Thyroid gland (tissue), 4 donors: ENCODE results near the gene AVPR1B. TPM values are rescaled to one million over a fixed set of nuclear protein-coding genes. Genes with fewer than 3 reads are reported as not detected.

Experiments used
- DNase-seq, 2 donors: peaks; one replicate each; pipeline ENCODE4 v3.0.0-alpha.2; 2019
- H3K27ac ChIP-seq, 3 donors: fragments of 200-600 bp; sonication (generic); 1 replicate in 2 of 3; 2 replicates in 1 of 3; pipeline ENCODE4 v1.5.1; 2016 to 2019; ENCODE audit warnings: mild to moderate bottlenecking in 1 of 3, moderate library complexity in 1 of 3
- H3K27me3 ChIP-seq: fragments of 200-600 bp; sonication (generic); one replicate; pipeline ENCODE4 v1.5.1; 2019
- H3K36me3 ChIP-seq, 2 donors: fragments of 200-600 bp; sonication (generic); one replicate each; pipeline ENCODE4 v1.5.1; 2016 to 2019
- H3K4me1 ChIP-seq, 2 donors: fragments of 200-600 bp; sonication (generic); one replicate each; pipeline ENCODE4 v1.5.1; 2017 to 2019
- H3K4me3 ChIP-seq, 3 donors: fragments of 200-600 bp; sonication (generic); replicated peaks in 1 of 3; 1 replicate in 2 of 3; 2 replicates in 1 of 3; pipeline ENCODE4 v1.5.1; 2016; ENCODE audit warnings: mild to moderate bottlenecking in 1 of 3
- H3K9me3 ChIP-seq: fragments of 200-600 bp; sonication (generic); one replicate; pipeline ENCODE4 v1.5.1; 2017
- CTCF ChIP-seq, 6 experiments: fragments of 200-600 bp in 3 of 6; fragments of 450-650 bp in 3 of 6; sonication (generic) in 3 of 6; IDR thresholded peaks; one replicate each; pipeline ENCODE4 v1.5.1; 2016 to 2019; ENCODE audit warnings: antibody characterized with exemption in 6 of 6, mild to moderate bottlenecking in 2 of 6, inconsistent platforms in 1 of 6, moderate library complexity in 1 of 6
- POLR2A ChIP-seq, 2 donors: fragments of 450-650 bp; IDR thresholded peaks; one replicate each; pipeline ENCODE4 v1.6.1; 2017; ENCODE audit warnings: antibody characterized with exemption in 2 of 2, mild to moderate bottlenecking in 2 of 2, moderate library complexity in 1 of 2
- WGBS, 2 donors: methylation state at CpG; one replicate each; pipeline ENCODE4 v1.1.5; 2017; 5-methylcytosine and 5-hydroxymethylcytosine counted together
- intact Hi-C: fragments of 100-400 bp; cut with DNase I; formaldehyde crosslinking; loops from one replicate; pipeline ENCODE4 v1.15.1; 2023
- total RNA-seq, 4 donors: library from RNA; depleted of rRNA; stranded (reverse); fragments of >200 nt; gene quantifications; one replicate each; pipeline ENCODE4 v1.2.3, GENCODE V29; 2016

AVPR1B gene
- total RNA-seq, 4 donors from 2014 or later: 0.11 to 0.68 (median 0.38) TPM; not detected in 1

- Histone ChIP-seq H3K36me3 (no peaks in the 10 kb centered on the region), H3K9me3 (no peaks in the 10 kb centered on the region), H3K27ac (no peak overlapping the region), H3K27me3 (no peaks in the 10 kb centered on the region), H3K4me3 (no peak overlapping the region), H3K4me1 (no peaks in the 10 kb centered on the region)
- intact Hi-C loops: no loop called here
- TF ChIP-seq CTCF (IDR thresholded peaks at IDR 0.05) (no peak), POLR2A (IDR thresholded peaks at IDR 0.05) (no peak)
- 73 to 87% methylated on average over 1 of the region's 1 CpG for WGBS, 2 donors
- no peak for DNase-seq
Observed at GRCh38 chr1:206079135-206079534, 38.1 kb downstream of the AVPR1B start.

GRCh38 chr1:206075786-206076755 lies 41.1 kb downstream of the AVPR1B start:
- DNase-seq: peak; percentile 25 to 46
- Histone ChIP-seq H3K4me1 (no peaks in the 10 kb centered on the region), H3K4me3 (no peak overlapping the region), H3K27me3 (no peaks in the 10 kb centered on the region), H3K36me3 (no peaks in the 10 kb centered on the region), H3K27ac (no peak overlapping the region), H3K9me3 (no peaks in the 10 kb centered on the region)
- 73 to 82% methylated on average over 11 of the region's 11 CpGs for WGBS, 2 donors
- intact Hi-C loops: no loop called here
- no peak for TF ChIP-seq CTCF (IDR thresholded peaks at IDR 0.05)
- no peak for TF ChIP-seq POLR2A (IDR thresholded peaks at IDR 0.05)

DNA sequence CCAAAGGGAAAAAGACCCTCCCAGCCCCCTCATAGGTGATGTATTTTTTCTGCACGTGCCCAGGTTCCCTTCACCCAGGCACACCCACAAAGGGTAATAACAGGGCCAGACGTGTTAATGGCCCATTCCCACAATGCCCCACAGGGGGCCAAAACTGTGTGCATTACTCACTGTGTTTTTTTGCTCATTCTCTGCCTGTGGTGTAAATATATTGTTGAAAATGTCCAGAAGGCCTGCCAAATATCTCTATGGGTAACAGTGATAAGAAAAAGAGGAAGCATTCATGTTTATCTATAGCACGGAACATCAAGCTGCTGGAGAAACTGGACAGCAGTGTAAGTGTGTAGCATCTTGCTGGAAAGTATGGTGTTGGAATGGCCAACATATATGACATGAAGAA lies 42.3 kb downstream of the AVPR1B start:
- Histone ChIP-seq H3K4me1 (no peaks in the 10 kb centered on the region), H3K27me3 (no peaks in the 10 kb centered on the region), H3K27ac (no peak overlapping the region), H3K36me3 (no peaks in the 10 kb centered on the region), H3K9me3 (no peaks in the 10 kb centered on the region), H3K4me3 (no peak overlapping the region)
- DNase-seq: no peak
- intact Hi-C loops: no loop called here
- WGBS, 2 donors: 60 to 84% methylated on average over 3 of the region's 3 CpGs
- TF ChIP-seq POLR2A (IDR thresholded peaks at IDR 0.05) (no peak), CTCF (IDR thresholded peaks at IDR 0.05) (no peak)

- H3K4me3 ChIP-seq: no peak overlapping the region
- 81 to 93% methylated on average over 9 of the region's 9 CpGs for WGBS, 2 donors
- TF ChIP-seq POLR2A (IDR thresholded peaks at IDR 0.05) (no peak), CTCF (IDR thresholded peaks at IDR 0.05) (no peak)
- intact Hi-C loops: no loop called here
- H3K4me1 ChIP-seq: peaks cover 0 to 10% of the 10 kb centered on the region in 2 donors
- no peaks in the 10 kb centered on the region for H3K27me3 ChIP-seq
- no peak for DNase-seq
- no peak overlapping the region for H3K27ac ChIP-seq
- no peaks in the 10 kb centered on the region for H3K9me3 ChIP-seq
- no peaks in the 10 kb centered on the region for H3K36me3 ChIP-seq
Observed at GRCh38 chr1:206070627-206071304, 46.4 kb downstream of the AVPR1B start.

DNA sequence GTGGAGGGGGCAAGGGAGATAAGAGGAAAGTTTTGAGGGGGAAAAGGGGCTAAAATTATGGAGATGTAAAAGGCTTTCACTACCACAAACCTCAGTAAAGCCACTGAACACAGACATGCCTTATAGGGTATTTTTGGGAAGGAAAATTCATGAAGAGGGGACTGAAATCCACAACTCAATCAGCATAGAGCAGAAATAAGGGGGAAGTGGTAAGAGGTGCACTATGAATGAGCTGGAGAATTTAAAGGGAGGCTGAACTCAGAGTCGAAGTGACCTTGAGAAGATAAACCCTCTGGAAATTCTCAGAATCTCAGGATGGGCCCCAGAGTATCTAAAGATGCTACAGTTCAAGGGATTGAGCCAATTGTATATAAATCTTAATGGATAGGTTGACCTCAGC lies 48.9 kb downstream of the AVPR1B start:
- no peak overlapping the region for H3K4me3 ChIP-seq
- DNase-seq: no peak
- H3K27me3 ChIP-seq: no peaks in the 10 kb centered on the region
- no peak for TF ChIP-seq CTCF (IDR thresholded peaks at IDR 0.05)
- no peak for TF ChIP-seq POLR2A (IDR thresholded peaks at IDR 0.05)
- 72 to 88% methylated on average over 1 of the region's 1 CpG for WGBS, 2 donors
- H3K9me3 ChIP-seq: no peaks in the 10 kb centered on the region
- no peaks in the 10 kb centered on the region for H3K36me3 ChIP-seq
- peak overlapping the region; percentile 4 to 19 (median 18) for H3K27ac ChIP-seq
- intact Hi-C loops: no loop called here
- H3K4me1 ChIP-seq: peaks cover 0 to 10% of the 10 kb centered on the region in 2 donors
